HepG2 (cell line): ENCODE measurements around the gene PROCR. TPM values are rescaled to one million over a fixed set of nuclear protein-coding genes. Genes with fewer than 3 reads are reported as not detected.

Experiments used
- ATAC-seq: fragments of 200-7000 bp; cut with Tn5 transposase; 3 replicates; pipeline ENCODE4 v1.9.1; 2020; ENCODE audit warnings: mild to moderate bottlenecking, moderate library complexity
- BruUV-seq: library from RNA; stranded (reverse); fragments of 400-500 nt; replicated peaks from 2 replicates; lab custom pipeline; 2021; lab: Mats Ljungman, UMichigan
- CTCF ChIA-PET: fragments of 300-600 bp; formaldehyde crosslinking; extraction: SDS; loops from one replicate; lab custom pipeline; 2021; ENCODE audit warnings: low total read pairs, inconsistent platforms, low intra/inter-chr PET ratio; lab: Yijun Ruan, JAX
- POLR2A ChIA-PET: fragments of 350-600 bp; sonication (Branson Sonifier 250); formaldehyde crosslinking; loops from one replicate; lab custom pipeline; 2020; ENCODE audit warnings: antibody characterized with exemption, inconsistent platforms; lab: Yijun Ruan, JAX
- DNase-seq: peaks from one replicate; pipeline ENCODE4 v3.0.0-alpha.2; 2015; ENCODE audit warnings: low spot score
- FAIRE-seq: peaks from 3 replicates; lab custom pipeline; 2011; peaks lifted over from hg19 to GRCh38; lab: Jason Lieb, UNC
- H2AFZ ChIP-seq: one replicate; pipeline ENCODE4 v1.6.1; 2011; ENCODE audit warnings: low read length, inconsistent platforms
- H3K27ac ChIP-seq: fragments of 300-600 bp; 3 replicates; pipeline ENCODE4 v1.8.0; 2011; ENCODE audit warnings: mixed run types, mild to moderate bottlenecking, mixed read lengths, low read length, inconsistent platforms; ENCODE audit not compliant: insufficient read depth; ENCODE audit errors: extremely low read length
- H3K27me3 ChIP-seq, 2 experiments: fragments of 200-600 bp in 1 of 2; 2 replicates in 1 of 2; 3 replicates in 1 of 2; pipeline versions ENCODE4 v1.6.0 to v1.8.0; 2011; ENCODE audit warnings: low read length in 2 of 2, mild to moderate bottlenecking in 2 of 2, moderate library complexity in 2 of 2, inconsistent platforms in 1 of 2; ENCODE audit not compliant: insufficient read depth in 2 of 2, control insufficient read depth in 1 of 2
- H3K36me3 ChIP-seq, 2 experiments: fragments of 200-600 bp in 1 of 2; replicated peaks in 1 of 2; 2 replicates in 1 of 2; 3 replicates in 1 of 2; pipeline versions ENCODE4 v1.5.1 to v1.8.0; 2011; ENCODE audit warnings: low read length in 2 of 2, inconsistent platforms in 1 of 2; ENCODE audit not compliant: insufficient read depth in 2 of 2, control insufficient read depth in 1 of 2
- H3K4me1 ChIP-seq: 2 replicates; pipeline ENCODE4 v1.5.1; 2012; ENCODE audit warnings: low read length, inconsistent platforms; ENCODE audit not compliant: insufficient read depth
- H3K4me2 ChIP-seq: 2 replicates; pipeline ENCODE4 v1.6.0; 2011; ENCODE audit warnings: low read depth, low read length, inconsistent platforms
- H3K4me3 ChIP-seq, 3 experiments: fragments of 200-600 bp in 1 of 3; sonication (generic), shearing (Covaris generic) in 1 of 3; replicated peaks in 1 of 3; 2 replicates each; pipeline ENCODE4 v1.5.1; 2011 to 2016; ENCODE audit warnings: low read length in 3 of 3, inconsistent platforms in 2 of 3, low read depth in 2 of 3, mild to moderate bottlenecking in 2 of 3, control low read depth in 1 of 3, mixed read lengths in 1 of 3; ENCODE audit not compliant: insufficient read depth in 1 of 3
- H3K79me2 ChIP-seq: one replicate; pipeline ENCODE4 v1.6.1; 2011; ENCODE audit warnings: low read length, inconsistent platforms; ENCODE audit not compliant: insufficient read depth
- H3K9ac ChIP-seq: 2 replicates; pipeline ENCODE4 v1.6.0; 2011; ENCODE audit warnings: mild to moderate bottlenecking, low read depth, low read length, inconsistent platforms; ENCODE audit not compliant: insufficient read depth
- H3K9me3 ChIP-seq: 2 replicates; pipeline ENCODE4 v1.5.1; 2012; ENCODE audit warnings: mild to moderate bottlenecking, low read length
- H4K20me1 ChIP-seq: 2 replicates; pipeline ENCODE4 v1.6.0; 2011; ENCODE audit warnings: inconsistent platforms, mild to moderate bottlenecking, low read length, moderate library complexity; ENCODE audit not compliant: insufficient read depth
- GATAD2A ChIP-seq: IDR thresholded peaks from 2 replicates; pipeline ENCODE4 v1.6.1; 2016
- HNRNPH1 ChIP-seq: fragments of 200-400 bp; formaldehyde crosslinking; optimal IDR thresholded peaks from 2 replicates; pipeline ENCODE3; 2017; ENCODE audit warnings: mild to moderate bottlenecking, low read depth, low read length
- KLF13 ChIP-seq: sonication (generic); formaldehyde crosslinking; IDR thresholded peaks from 2 replicates; pipeline ENCODE4 v1.4.0; 2020; ENCODE audit warnings: mild to moderate bottlenecking, missing genetic modification reagents
- NFE2L1 ChIP-seq: sonication (generic); formaldehyde crosslinking; IDR thresholded peaks from 2 replicates; pipeline ENCODE4 v1.4.0; 2020; ENCODE audit warnings: missing genetic modification reagents, mild to moderate bottlenecking, borderline replicate concordance
- ZBTB4 ChIP-seq: sonication (generic); formaldehyde crosslinking; IDR thresholded peaks from 2 replicates; pipeline ENCODE4 v1.4.0; 2020; ENCODE audit warnings: missing genetic modification reagents, mild to moderate bottlenecking, borderline replicate concordance
- ZIK1 ChIP-seq: sonication (generic); formaldehyde crosslinking; IDR thresholded peaks from 2 replicates; pipeline ENCODE4 v1.5.0; 2020; ENCODE audit warnings: mild to moderate bottlenecking, low read depth, missing genetic modification reagents, borderline replicate concordance
- ZKSCAN8 ChIP-seq: IDR thresholded peaks from 2 replicates; pipeline ENCODE4 v1.6.1; 2016; ENCODE audit warnings: borderline replicate concordance, missing genetic modification reagents, missing compliant biosample characterization
- ZNF543 ChIP-seq: sonication (generic); formaldehyde crosslinking; IDR thresholded peaks from 2 replicates; pipeline ENCODE4 v1.4.0; 2020; ENCODE audit warnings: mild to moderate bottlenecking, missing genetic modification reagents
- ZNF572 ChIP-seq: sonication (generic); formaldehyde crosslinking; IDR thresholded peaks from 2 replicates; pipeline ENCODE4 v1.5.1; 2020; ENCODE audit warnings: mild to moderate bottlenecking, missing genetic modification reagents
- ZSCAN30 ChIP-seq: sonication (generic); formaldehyde crosslinking; IDR thresholded peaks from 2 replicates; pipeline ENCODE4 v1.5.0; 2020; ENCODE audit warnings: mild to moderate bottlenecking, missing genetic modification reagents
- WGBS: methylation state at CpG from one replicate; pipeline ENCODE4 v1.1.6; 2017; ENCODE audit warnings: low lambda C conversion rate; 5-methylcytosine and 5-hydroxymethylcytosine counted together
- in situ Hi-C: cut with HindIII; loops from 2 replicates; pipeline ENCODE4 v1.10.0; 2017; ENCODE audit warnings: low pct_unique_long_range_greater_than_20kb; ENCODE audit not compliant: extremely low pct_ligation_motif_present
- intact Hi-C: fragments of 100-400 bp; cut with micrococcal nuclease; formaldehyde crosslinking; loops from one replicate; pipeline ENCODE4 v1.10.0; 2022; ENCODE audit not compliant: unreplicated experiment
- polyA plus RNA-seq, 8 experiments: library from polyadenylated mRNA; depleted of rRNA in 3 of 8; stranded (reverse) in 7 of 8; unstranded in 1 of 8; fragments of >200 nt; fragmentation: Illumina TruSeq in 4 of 8; extraction: Trizol in 4 of 8; gene quantifications; 2 replicates each; pipeline versions ENCODE4 v1.2.1 to v1.2.3, GENCODE V29; 2011 to 2016; ENCODE audit warnings: low read depth in 4 of 8, missing spikeins in 1 of 8, mixed read lengths in 1 of 8; ENCODE audit not compliant: insufficient read depth in 1 of 8
- total RNA-seq, 5 experiments: library from RNA; depleted of rRNA; stranded (reverse); fragments of >200 nt; fragmentation: Illumina TruSeq; extraction: Trizol; gene quantifications; 2 replicates each; pipeline ENCODE4 v1.2.3, GENCODE V29; 2016; ENCODE audit warnings: low read depth in 1 of 5
- TF ChIP-seq, protein P1 (sequence below): sonication (generic); formaldehyde crosslinking; IDR thresholded peaks from 2 replicates; pipeline ENCODE4 v1.4.0; 2020; ENCODE audit warnings: missing genetic modification reagents, mild to moderate bottlenecking, borderline replicate concordance

Gene PROCR
- total and polyA plus RNA-seq, 2 of the 13 experiments (the other 11 are each of a cell fraction or from before 2014, with no cell fraction given) = 1.4 to 1.7 TPM

- 94% methylated on average over 9 of the region's 9 CpGs for WGBS
- FAIRE-seq (no peak), DNase-seq (no peak)
- Histone ChIP-seq H4K20me1 (no peaks in the 10 kb centered on the region), H3K9ac (no peak overlapping the region), H3K36me3 (peaks cover 21 to 37% of the 10 kb centered on the region in 2 experiments), H3K4me3 (no peak overlapping the region), H3K27ac (no peak overlapping the region), H3K4me1 (peaks cover 17% of the 10 kb centered on the region)
- POLR2A ChIA-PET = no interaction called here
- intact Hi-C loops = no loop called here
- TF ChIP-seq GATAD2A (CRISPR knock-in tag) = no peak
- TF ChIP-seq ZKSCAN8 (CRISPR knock-in tag) = no peak
- TF ChIP-seq ZNF543 (CRISPR knock-in tag) = no peak
- 0 out of 2 replicates have a peak, but pooled peaks have one; percentile 45 for TF ChIP-seq ZNF572 (CRISPR knock-in tag)
- TF ChIP-seq NFE2L1 (CRISPR knock-in tag) = no peak
- TF ChIP-seq HNRNPH1 = peak; percentile 19
- TF ChIP-seq KLF13 (CRISPR knock-in tag) = no peak
- TF ChIP-seq ZIK1 (CRISPR knock-in tag) = no peak
- TF ChIP-seq, all 625 proteins: peak for 2
- ATAC-seq = no peak
- BruUV-seq = no TSS peak
- H3K4me2 ChIP-seq = no peak overlapping the region
- H3K79me2 ChIP-seq = no peaks in the 10 kb centered on the region
- H2AFZ ChIP-seq = no peak overlapping the region
- no peaks in the 10 kb centered on the region for H3K9me3 ChIP-seq
- in situ Hi-C loops = loop anchor here (25.0 kb wide), 1 partner anchor 303 kb away; the partner anchor contains the start of gene GDF5
- CTCF ChIA-PET = no interaction called here
- no peaks in the 10 kb centered on the region for H3K27me3 ChIP-seq
Observed at GRCh38 chr20:35134472-35134871, 37.4 kb upstream of the PROCR start.

GRCh38 chr20:35134880-35135279, 37.0 kb upstream of the PROCR start:
- Histone ChIP-seq H3K36me3 (peaks cover 21 to 37% of the 10 kb centered on the region in 2 experiments), H4K20me1 (no peaks in the 10 kb centered on the region), H3K4me3 (no peak overlapping the region)
- no peak for DNase-seq
- no TSS peak for BruUV-seq
- WGBS = 98% methylated on average over 6 of the region's 6 CpGs
- no peak for FAIRE-seq
- in situ Hi-C loops = loop anchor here (25.0 kb wide), 1 partner anchor 302 kb away; the partner anchor contains the start of gene GDF5
- intact Hi-C loops = no loop called here
- POLR2A ChIA-PET = no interaction called here
- peak; percentile 21 for TF ChIP-seq HNRNPH1
- no peak for TF ChIP-seq ZSCAN30 (CRISPR knock-in tag)
- TF ChIP-seq ZBTB4 (CRISPR knock-in tag) = no peak
- TF ChIP-seq, protein P1, sequence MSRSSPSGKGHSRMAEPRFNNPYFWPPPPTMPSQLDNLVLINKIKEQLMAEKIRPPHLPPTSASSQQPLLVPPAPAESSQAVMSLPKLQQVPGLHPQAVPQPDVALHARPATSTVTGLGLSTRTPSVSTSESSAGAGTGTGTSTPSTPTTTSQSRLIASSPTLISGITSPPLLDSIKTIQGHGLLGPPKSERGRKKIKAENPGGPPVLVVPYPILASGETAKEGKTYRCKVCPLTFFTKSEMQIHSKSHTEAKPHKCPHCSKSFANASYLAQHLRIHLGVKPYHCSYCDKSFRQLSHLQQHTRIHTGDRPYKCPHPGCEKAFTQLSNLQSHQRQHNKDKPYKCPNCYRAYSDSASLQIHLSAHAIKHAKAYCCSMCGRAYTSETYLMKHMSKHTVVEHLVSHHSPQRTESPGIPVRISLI (CRISPR knock-in tag) = no peak
- TF ChIP-seq, all 625 proteins: peak for 1
- Histone ChIP-seq H3K9me3 (no peaks in the 10 kb centered on the region), H3K4me1 (peaks cover 13% of the 10 kb centered on the region), H3K79me2 (no peaks in the 10 kb centered on the region), H2AFZ (no peak overlapping the region), H3K9ac (no peak overlapping the region), H3K27me3 (no peaks in the 10 kb centered on the region), H3K27ac (no peak overlapping the region), H3K4me2 (no peak overlapping the region)
- CTCF ChIA-PET = no interaction called here
- no peak for ATAC-seq
